ENCODE measurements around the gene SNRNP40.
"Not testable (repeated sequence)": the region's sequence is repeated elsewhere in the genome, so short reads cannot be mapped to it uniquely, and the experiment has no call there.

The SNRNP40 gene

DNA sequence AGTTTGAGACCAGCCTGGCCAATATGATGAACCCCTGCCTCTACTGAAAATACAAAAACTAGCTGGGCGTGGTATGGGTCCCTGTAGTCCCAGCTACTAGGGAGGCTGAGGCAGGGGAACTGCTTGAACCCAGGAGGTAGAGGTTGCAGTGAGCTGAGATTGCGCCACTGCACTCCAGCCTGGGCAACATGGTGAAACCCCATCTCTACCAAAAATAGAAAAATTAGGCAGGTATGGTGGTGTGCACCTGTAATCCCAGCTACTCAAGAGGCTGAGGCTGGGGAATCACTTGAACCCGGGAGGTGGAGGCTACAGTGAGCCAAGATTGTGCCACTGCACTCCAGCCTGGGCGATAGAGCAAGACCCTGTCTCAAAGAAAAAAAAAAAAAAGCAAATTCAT, 8.8 kb downstream of the SNRNP40 start:
- DNase-seq (ENCODE audit: low read depth in 2 of 2, low spot score in 1 of 2) = not testable (repeated sequence)

DNA sequence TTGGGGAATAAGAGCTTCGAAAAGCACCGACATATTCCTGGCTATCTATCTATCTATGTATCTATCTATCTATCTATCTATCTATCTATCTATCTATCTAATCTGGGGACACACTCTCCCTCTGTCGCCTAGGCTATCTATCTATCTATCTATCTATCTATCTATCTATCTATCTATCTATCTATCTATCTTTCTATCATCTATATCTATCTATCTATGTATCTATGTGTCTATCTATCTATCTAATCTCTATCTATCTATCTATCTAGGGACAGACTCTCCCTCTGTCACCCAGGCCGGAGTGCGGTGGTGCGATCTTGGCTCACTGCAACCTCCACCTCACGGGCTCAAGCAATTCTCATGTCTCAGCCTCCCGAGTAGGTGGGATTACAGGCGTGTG, 14.2 kb downstream of the SNRNP40 start:
- DNase-seq (ENCODE audit: low read depth in 2 of 2, low spot score in 1 of 2) = not testable (repeated sequence)

DNA sequence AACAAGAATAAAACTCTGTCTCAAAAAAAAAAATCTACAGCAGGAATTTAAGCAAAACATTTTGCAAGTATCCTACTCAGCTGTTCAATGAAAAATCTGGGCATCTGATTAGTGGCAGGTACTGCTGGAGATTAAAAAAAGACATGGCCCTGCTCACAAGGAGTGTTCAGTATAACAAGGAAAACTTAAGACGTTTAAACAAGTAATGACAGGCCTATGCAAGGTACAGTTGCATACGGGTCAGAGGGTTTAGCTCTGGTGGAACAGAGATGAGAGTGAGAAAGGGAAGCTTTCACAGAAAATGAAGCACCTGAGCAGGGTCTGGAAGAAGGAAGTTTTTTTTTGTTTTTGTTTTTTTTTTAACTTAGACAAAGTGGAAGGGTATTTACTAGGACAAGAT, 23.0 kb downstream of the SNRNP40 start:
- DNase-seq (ENCODE audit: low read depth in 2 of 2, low spot score in 1 of 2) = no peak

DNA sequence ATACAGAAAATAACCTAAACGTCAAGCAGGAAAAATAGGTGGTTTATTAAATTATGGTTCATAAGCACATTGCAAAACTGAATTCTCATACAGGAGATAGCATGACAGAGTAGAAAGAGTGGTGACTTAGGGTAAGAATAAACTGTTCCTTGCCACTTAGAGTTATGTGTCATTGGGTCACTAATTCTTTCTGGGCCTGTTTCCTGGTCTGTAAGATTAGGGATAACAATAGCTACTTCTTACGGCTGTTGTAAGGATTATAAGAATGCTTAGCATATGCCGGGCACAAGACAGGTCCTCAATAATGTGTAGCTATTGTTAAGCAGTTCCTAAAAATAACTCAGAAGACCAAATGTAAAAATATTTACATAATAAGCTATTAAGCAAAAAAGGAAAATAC, 24.2 kb downstream of the SNRNP40 start:
- no peak for DNase-seq (ENCODE audit: low read depth in 2 of 2, low spot score in 1 of 2)

DNA sequence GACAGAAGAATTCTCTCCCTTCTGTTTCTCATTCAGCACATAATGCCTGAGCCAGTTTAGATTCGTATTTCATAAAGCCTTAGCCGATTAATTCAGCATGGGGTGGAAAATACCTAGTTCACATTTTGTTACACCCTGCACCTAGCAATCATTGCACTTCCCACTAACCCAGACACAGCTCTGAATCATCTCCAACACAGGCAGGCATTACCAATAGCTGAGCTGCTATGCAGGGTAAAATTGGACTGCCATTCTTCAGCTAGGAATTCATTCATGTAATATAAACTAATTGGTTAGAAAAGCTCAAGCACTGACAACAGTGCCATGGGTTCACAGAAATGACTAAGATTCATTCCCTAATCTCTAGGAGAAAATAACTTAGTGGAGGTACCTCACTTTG, 30.0 kb downstream of the SNRNP40 start:
- DNase-seq (ENCODE audit: low read depth in 2 of 2, low spot score in 1 of 2) = no peak

DNA sequence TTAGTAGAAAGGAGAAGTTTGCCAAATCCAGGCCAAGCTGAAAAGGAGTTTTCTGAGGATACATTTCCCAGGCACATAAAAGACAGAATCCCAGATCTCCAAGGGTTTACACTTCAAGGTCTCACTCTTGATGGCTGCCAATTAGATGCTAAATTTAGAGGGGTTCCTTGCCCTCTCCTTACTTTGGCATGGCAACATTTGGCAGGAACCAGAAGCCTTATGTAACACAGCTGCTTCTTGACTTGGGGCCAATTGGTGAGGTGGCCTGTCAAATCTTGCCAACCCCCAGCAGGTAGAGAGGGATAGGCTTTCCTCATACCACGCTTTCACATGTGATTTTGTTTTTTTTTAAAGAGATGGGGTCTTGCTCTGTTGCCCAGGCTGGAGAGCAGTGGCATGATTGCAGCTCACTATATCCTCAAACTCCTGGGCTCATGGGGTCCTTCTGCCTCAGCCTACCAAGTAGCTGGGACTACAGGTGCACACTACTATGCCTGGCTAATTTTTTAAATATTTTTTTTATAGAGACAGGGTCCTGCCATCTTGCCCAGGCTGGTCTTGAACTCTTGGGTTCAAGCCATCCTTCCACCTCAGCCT, 31.7 kb downstream of the SNRNP40 start:
- no peak for DNase-seq (ENCODE audit: low read depth in 2 of 2, low spot score in 1 of 2)

DNA sequence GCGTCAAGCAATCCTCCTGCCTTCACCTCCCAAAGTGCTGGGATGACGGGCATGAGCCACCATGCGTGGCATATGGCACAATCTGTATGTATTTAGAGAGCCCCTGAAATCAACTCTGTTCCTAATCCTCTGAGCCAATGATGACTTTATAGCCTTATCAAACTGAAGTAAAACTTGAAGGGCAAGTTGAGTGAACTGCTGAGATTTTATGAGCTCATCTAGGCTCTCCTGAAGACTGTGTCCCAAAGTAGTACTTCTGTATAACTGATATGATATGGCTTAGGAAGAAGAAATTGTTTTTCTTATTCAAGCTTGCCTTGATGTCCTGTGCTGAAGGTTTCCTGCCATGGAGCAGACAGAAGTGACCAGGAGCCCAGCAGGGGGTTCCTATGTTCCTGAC, 33.2 kb downstream of the SNRNP40 start:
- no peak for DNase-seq (ENCODE audit: low read depth in 2 of 2, low spot score in 1 of 2)

DNA sequence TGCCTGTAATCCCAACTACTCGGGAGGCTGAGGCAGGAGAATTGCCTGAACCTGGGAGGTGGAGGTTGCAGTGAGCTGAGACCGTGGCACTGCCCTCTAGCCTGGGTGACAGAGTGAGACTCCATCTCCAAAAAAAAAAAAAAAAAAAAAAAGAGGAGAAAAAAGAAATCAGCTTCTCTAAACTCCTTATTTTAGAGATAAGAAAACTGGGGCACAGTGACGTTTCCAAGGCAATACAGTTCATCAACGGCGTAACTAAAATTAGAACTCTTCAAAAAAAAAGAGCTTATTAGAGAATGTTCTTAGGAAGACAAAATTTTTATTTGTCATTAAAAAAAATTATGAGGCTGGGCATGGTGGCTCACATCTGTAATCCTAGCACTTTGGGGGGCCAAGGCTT, 34.2 kb downstream of the SNRNP40 start:
- DNase-seq (ENCODE audit: low read depth in 2 of 2, low spot score in 1 of 2) = not testable (repeated sequence)

DNA sequence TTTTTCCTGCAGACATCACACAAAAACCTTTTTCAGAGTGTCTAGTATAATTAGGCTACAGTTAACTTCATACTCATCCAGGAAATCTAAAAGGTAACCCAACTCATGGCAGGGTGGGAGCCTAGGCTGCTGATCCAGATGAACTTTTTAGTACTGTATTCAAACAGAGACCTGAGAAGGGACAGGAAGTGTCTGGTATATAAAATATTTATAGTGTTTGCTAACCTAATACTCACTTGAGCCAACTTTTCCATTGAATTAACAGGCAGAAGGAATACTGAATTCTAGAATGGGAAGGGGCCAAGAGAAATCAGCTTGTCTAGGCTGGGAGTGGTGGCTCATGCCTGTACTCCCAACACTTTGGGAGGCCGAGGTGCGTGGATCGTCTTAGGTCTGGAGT, 34.7 kb downstream of the SNRNP40 start:
- no peak for DNase-seq (ENCODE audit: low read depth in 2 of 2, low spot score in 1 of 2)

DNA sequence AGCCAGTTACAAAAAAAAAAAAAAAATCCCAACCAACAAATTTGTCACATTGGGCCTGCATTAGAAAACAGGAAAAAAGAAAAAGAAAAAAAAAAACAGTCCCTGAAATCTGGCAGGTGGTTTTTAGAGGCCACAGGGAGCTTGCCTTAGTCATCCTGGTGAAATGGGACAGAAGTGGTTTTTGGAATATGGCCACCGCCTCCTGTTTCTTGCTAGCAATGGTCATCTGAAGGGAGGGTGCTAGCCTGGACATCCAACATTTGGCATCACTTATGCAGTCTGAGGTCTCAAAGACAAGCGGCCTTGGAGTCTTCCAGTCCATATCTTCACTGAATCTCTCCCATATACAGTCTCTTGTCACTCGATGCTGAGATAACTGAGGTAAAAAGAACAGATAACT, 36.8 kb downstream of the SNRNP40 start:
- no peak for DNase-seq (ENCODE audit: low read depth in 2 of 2, low spot score in 1 of 2)

DNA sequence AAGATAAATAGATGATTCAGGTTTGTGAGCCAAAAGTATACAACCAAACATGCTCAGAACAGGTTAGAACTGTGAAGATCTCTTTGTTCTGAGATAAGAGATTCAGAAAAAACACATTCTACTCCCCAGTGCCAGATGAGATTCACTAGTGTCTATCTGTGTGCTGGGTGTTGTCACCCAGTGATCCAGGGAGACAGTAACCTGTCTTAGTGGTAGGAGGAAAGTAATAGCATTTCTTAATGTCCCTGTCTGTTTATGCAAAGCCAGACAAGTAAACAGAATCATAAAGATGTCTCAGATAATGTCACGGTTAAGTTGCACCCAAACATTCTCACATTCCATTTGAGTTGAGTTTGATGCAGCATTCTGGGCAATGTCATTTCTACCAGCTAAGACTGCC, 38.0 kb downstream of the SNRNP40 start:
- no peak for DNase-seq (ENCODE audit: low read depth in 2 of 2, low spot score in 1 of 2)

DNA sequence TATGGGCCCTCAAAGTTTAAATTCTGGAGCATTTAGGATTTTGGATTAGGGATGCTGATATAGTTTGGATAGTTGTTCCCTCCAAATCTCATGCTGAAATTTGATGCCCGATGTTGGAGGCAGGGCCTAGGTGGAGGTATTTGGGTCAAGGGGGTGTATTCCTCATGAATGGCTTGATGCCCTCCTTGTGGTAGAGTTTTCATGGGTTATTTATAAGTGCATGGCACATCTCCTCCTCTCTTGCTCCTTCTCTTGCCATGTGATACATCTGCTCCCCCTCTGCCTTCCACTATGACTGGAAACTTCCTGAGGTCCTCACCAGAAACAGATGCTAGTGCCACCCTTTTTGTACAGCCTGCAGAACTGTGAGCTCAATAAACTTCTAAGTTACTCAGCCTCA, 39.4 kb downstream of the SNRNP40 start:
- no peak for DNase-seq (ENCODE audit: low read depth in 2 of 2, low spot score in 1 of 2)

DNA sequence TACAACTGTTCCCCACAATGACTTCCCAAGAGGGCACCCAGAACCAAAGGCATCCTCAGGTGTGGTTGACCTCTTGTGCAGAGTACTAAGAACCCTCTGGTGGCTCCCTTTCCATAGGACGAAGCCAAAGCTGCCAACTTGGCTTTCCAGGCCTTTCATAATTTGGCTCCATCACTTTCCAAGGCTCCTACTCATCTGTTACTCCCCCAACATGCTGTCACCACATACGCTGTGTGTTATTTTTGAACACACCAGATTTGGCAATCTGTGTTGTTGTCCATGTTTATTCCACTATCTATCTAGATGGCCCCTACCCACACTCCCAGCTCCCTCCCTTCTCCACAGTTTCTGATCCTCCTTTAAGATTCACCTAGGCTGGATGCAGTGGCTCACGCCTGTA, 46.7 kb downstream of the SNRNP40 start:
- no peak for DNase-seq (ENCODE audit: low read depth in 2 of 2, low spot score in 1 of 2)

DNA sequence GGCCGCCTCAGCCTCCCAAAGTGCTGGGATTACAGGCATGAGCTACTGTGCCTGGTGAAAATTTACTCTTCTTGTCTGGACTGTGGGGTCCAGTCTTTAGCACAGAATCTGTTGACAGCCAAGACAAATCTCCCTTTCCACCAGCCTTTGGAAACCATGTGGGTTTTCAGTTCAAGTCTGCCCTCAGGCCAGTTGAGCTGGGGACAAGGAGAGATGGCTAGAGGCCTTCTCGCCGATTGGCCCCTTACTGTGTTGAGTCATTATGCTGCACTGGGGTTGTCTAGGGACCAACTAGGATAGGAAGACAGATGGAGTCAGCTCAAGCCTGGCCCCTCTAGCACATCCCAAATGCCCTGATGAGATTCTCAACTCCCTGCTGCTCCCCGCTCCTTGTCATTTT, 48.3 kb downstream of the SNRNP40 start:
- no peak for DNase-seq (ENCODE audit: low read depth in 2 of 2, low spot score in 1 of 2)

DNA sequence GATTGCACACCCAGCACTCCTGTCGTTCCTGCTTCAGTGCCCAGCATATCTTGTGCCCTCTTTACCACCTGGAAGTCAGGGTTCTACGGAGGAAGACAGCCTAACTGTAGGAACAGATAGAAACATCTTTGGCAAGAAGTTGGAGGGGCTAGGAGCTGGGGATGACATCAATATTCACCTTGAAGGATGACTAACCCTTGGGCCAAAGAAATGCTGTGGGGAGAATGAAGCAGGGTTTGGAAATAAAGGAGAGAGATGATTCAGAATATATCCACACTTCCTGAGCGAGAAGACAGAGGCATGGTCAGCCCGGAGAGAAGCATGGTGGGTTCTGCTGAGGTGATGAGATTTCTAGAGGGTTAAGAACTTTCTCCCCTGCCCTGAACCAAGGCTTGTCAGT, 52.3 kb downstream of the SNRNP40 start:
- no peak for DNase-seq (ENCODE audit: low read depth in 2 of 2, low spot score in 1 of 2)

DNA sequence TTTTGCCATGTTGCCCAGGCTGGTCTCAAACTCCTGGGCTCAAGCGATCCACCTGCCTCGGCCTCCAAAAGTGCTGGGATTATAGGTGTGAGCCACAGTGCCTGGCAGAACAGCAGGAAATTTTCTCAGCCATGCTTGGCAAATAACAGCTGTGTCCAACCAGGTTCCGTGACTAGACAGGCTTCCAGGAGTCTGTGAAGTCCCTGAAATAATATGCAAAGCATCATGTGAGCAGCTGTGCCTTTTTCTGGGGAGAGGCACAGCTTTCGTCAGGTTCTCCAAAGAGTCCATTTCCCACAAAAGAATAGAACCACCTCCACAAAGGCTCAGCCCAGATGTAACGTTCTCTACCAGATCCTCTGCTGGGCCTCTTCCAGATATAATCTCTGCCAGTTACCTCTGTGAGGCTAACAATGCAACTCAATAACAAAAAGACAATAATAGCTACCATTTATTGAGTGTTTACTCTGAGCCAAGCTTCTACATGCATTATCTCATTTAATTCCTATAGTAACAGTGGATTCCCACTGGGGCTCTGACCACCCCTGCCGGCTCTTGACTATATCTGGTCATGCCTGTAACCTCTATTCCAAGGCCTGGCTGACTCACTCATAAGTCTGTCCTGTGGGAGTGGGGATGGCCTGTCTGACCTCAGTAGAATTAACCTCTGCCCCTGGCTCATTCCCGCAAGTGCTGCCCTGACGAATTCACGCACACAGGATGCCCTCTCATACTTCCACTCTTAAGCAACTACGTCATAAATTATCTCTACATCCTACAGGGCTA, 52.9 kb downstream of the SNRNP40 start:
- DNase-seq (ENCODE audit: low read depth in 2 of 2, low spot score in 1 of 2) = no peak

DNA sequence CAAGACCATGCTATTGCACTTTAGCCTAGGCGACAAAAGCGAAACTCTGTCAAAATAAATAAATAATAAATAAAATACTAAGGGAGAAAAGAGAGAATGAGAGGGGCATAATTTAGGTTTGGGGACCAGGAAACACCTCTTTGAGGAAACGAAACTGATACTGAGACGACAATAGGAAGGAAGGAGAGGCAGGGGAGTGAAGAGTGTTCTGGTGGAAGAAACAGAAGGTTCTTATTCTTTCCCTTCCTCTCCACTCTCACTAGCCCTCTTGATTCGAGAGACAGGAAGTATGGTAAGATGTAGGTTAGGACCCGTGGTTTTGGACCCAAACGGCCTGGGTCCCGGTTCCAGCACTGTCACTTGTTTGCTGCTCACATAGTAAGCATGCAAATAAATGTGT, 55.3 kb downstream of the SNRNP40 start:
- DNase-seq (ENCODE audit: low read depth in 2 of 2, low spot score in 1 of 2) = no peak

DNA sequence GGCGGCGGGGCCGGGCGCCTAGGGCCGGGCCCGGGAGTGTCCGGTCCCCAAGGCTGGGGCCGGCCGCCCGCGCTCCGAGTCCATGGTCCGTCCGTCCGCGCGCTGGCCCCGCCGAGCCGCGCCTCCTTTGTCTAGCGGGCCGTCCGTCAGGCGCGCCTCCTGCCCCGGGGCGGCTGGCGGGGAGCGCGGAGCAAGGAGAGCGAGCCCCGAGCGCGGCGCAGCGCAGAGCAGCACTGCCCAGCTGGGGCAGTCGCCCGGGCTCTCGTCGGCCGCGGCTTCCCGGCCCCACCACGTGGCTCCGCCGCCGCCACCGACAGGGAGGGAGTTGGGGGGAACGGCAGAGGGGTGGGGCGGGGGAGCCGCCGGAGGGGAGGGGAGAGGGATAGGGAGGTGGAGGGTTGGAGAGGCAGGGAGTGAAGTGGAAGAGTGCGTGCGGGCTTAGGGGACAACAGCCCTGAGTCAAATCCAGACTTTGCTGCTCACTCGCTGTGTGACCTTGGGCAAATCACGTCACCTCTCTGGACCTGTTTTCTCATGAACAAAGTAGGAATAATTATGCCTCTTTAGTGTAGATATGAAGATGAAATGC, 56.8 kb downstream of the SNRNP40 start, which contains the start of gene NKAIN1:
NKAIN1 (minus strand) TSS at position 235 of the 589 bp plus-strand sequence. CDS start 340 bp downstream, outside the sequence.
- no peak for DNase-seq (ENCODE audit: low read depth in 2 of 2, low spot score in 1 of 2)

DNA sequence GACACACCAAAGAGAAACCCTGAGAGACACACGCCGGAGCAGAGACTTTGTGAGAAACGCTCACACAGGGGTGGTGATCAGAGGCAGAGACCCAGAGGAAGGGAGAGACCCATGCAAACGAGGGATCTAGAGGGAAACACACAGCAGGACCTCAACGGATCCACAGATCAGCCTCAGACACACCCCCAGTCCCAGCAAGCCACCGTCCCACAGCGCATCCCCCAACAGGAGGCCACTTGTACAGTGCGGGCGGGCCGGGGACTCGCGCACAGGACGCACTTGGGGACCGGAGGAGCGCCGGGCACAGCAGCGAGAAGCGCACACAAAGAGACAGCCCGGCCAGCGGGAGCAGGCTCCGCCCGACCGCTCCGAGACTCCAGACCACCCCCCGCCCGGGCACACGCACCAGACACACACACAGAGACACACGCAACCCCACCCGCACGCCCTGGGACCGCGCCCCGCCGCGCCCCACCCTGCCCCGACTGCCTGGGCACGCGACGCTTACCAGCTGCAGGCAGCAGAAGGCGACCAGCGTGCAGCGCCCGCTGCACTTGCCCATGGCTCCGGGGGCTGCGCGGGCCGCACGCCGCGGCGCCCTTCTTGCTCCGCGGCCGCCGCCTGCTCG, 57.5 kb downstream of the SNRNP40 start:
- DNase-seq (ENCODE audit: low read depth in 2 of 2, low spot score in 1 of 2) = no peak

DNA sequence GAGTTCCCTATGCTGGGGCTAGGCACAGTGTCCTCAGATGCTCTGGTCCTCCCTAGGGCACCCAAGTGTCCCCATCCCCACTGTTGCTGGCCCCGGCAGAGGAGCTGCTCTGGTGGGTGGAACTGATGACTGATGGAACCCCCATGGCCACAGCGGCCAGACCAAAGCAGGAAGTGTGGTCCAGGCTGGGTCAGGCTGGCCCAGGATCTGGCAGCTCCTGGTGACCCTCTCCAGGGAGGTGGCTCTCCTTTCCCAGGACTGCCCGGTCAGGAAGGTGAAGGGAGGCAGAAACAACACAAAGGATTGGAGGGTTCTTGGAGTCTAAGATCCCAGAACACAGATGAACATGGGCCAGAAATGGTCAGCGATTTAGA, 58.0 kb downstream of the SNRNP40 start:
- DNase-seq (ENCODE audit: low read depth in 2 of 2, low spot score in 1 of 2) = no peak

DNA sequence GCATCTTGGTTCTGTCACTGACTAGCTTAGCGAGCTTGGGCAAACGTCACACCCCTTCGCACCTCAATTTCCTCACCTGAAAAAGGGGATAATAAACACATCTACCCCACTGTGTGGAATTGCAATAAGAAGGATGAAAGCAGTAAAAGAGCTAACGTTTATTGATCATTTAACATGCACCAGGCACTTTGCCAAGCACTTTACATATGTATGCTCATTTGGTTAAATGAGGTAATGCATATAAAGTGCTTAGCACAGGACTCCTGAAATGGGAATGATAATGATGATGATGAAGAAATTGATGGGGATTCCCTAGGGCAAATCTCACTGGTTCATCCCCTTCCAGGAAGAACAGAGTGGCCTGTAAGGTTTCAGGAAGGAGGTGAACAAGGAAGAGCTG, 61.7 kb downstream of the SNRNP40 start:
- DNase-seq (ENCODE audit: low read depth in 2 of 2, low spot score in 1 of 2) = no peak

DNA sequence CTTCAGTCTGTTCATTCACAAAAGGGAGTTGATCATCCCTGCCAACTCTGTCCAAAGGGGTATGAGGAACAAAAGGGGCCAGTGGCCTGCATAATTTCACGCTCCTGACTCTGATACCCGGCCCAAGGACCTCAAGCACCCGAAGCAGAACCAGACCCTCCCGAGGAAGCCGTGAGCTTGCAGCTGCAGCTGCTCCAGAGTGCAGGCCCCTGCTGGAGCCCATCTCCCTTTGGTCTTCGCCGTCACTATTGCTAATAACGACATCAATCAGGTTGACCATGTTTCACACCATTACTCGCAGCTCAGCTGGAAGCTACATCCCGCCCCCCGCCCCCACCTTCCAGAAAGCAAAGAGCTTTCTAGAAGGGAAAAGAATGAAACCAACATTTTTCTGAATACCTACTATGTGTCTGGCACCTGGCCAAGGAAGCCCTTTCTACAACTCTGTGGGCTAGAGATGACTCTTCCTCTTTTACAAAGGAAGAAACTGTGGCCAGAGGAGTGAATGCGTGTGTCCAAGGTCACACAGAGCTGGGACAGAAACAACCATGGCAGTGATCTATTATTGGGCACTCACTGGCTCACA, 62.4 kb downstream of the SNRNP40 start:
- DNase-seq (ENCODE audit: low read depth in 2 of 2, low spot score in 1 of 2) = no peak

Data from stimulated activated CD8-positive, alpha-beta memory T cell treated with anti-CD3 and anti-CD28 coated beads, Interleukin-4, amount 100 ng/mL, for 1 hour (primary cell).